GM13976 (cell line): Measurements from ENCODE around the gene MLLT10.
A peak's percentile ranks its signal among the peaks of the same experiment; 100 is the strongest.

Experiments
- DNase-seq: peaks from one replicate; pipeline ENCODE4 v3.0.0; 2012; ENCODE audit warnings: low spot score
- CTCF ChIP-seq: IDR thresholded peaks from 2 replicates; pipeline ENCODE4 v1.5.1; 2012; ENCODE audit warnings: borderline replicate concordance, mild to moderate bottlenecking; ENCODE audit not compliant: insufficient read depth; ENCODE audit errors: extremely low read depth, missing control alignments, control extremely low read depth
- in situ Hi-C: fragments of 300-500 bp; cut with MboI; formaldehyde crosslinking; loops from one replicate; pipeline ENCODE4 v1.12.0; 2022; ENCODE audit warnings: low sequenced_read_pairs, mixed read lengths, inconsistent platforms; ENCODE audit not compliant: unreplicated experiment

MLLT10 gene

GRCh38 chr10:21533467-21534279, at the start of gene MLLT10:
Gene MLLT10, plus strand, starts transcription at chr10:21534232. Its CDS starts 413 bp downstream, at chr10:21534645.
- TF ChIP-seq CTCF, result no peak
- in situ Hi-C loops, result no loop called here
- DNase-seq, result peak; percentile 95

GRCh38 chr10:21487416-21488180, 46.4 kb upstream of the MLLT10 start:
- in situ Hi-C loops, result loop anchor here (25.0 kb wide), 1 partner anchor 400 kb away; no protein-coding TSS in a partner anchor
- no peak for TF ChIP-seq CTCF
- no peak for DNase-seq

GRCh38 chr10:21488246-21488956, 45.6 kb upstream of the MLLT10 start:
- TF ChIP-seq CTCF, result no peak
- no peak for DNase-seq
- in situ Hi-C loops, result loop anchor here (25.0 kb wide), 1 partner anchor 401 kb away; no protein-coding TSS in a partner anchor

GRCh38 chr10:21488957-21489446, 45.0 kb upstream of the MLLT10 start:
- DNase-seq, result no peak
- TF ChIP-seq CTCF, result no peak
- in situ Hi-C loops, result loop anchor here (25.0 kb wide), 1 partner anchor 402 kb away; no protein-coding TSS in a partner anchor

- in situ Hi-C loops, result loop anchor here (10.0 to 25.0 kb wide), 3 partner anchors 215 to 403 kb away; no protein-coding TSS in a partner anchor
- no peak for DNase-seq
- no peak for TF ChIP-seq CTCF
Observed at GRCh38 chr10:21490028-21490710, 43.9 kb upstream of the MLLT10 start.
